ENCODE measurements around the gene MYADML2.

- TF ChIP-seq CTCF (IDR thresholded peaks at IDR 0.05; ENCODE audit: insufficient read depth, low read length, poor library complexity, severe bottlenecking) (no peak), EZH2phosphoT487 (conservative IDR thresholded peaks at IDR 0.05; ENCODE audit: low read length) (no peak)
These were observed 33.5 kb downstream of the MYADML2 start for GRCh38 chr17:81913394-81914102.

Data from SU-DHL-6 (cell line).